K562 (cell line): Measurements from ENCODE around the gene RAD51AP1. TPM values are rescaled to one million over a fixed set of nuclear protein-coding genes. Genes with fewer than 3 reads are reported as not detected.

Experiments used
- BCL6 ChIP-seq: fragments of 250-450 bp; sonication (Bioruptor Pico); IDR thresholded peaks from 2 replicates; pipeline ENCODE4 v1.4.0; 2020
- GATAD2B ChIP-seq: fragments of 450-650 bp; IDR thresholded peaks from 2 replicates; pipeline ENCODE4 v1.6.1; 2017; ENCODE audit warnings: mild to moderate bottlenecking, borderline replicate concordance
- IRF9 ChIP-seq: fragments of 450-650 bp; IDR thresholded peaks from 2 replicates; pipeline ENCODE4 v1.6.1; 2016; ENCODE audit warnings: missing biosample characterization, missing genetic modification characterization
- KLF13 ChIP-seq: fragments of 450-650 bp; IDR thresholded peaks from 2 replicates; pipeline ENCODE4 v1.6.1; 2016; ENCODE audit warnings: missing genetic modification characterization, low read depth, mild to moderate bottlenecking, missing compliant biosample characterization, moderate library complexity, borderline replicate concordance
- NFXL1 ChIP-seq: fragments of 450-650 bp; formaldehyde crosslinking; IDR thresholded peaks from 2 replicates; pipeline ENCODE4 v1.4.0; 2021; ENCODE audit warnings: mild to moderate bottlenecking
- SMARCC2 ChIP-seq: fragments of 450-650 bp; IDR thresholded peaks from 2 replicates; pipeline ENCODE4 v1.6.1; 2017; ENCODE audit warnings: antibody characterized with exemption, moderate library complexity, mild to moderate bottlenecking, low read depth
- SNRNP70 ChIP-seq: fragments of 200-400 bp; formaldehyde crosslinking; optimal IDR thresholded peaks from 2 replicates; pipeline ENCODE3; 2017; ENCODE audit warnings: low read depth, low read length
- SOX6 ChIP-seq: fragments of 450-650 bp; IDR thresholded peaks from 2 replicates; pipeline ENCODE4 v1.6.1; 2014; ENCODE audit warnings: mild to moderate bottlenecking
- SRSF3 ChIP-seq: fragments of 200-400 bp; formaldehyde crosslinking; IDR thresholded peaks from 2 replicates; pipeline ENCODE4 v1.6.1; 2016; ENCODE audit warnings: mild to moderate bottlenecking, low read length, moderate library complexity; ENCODE audit not compliant: insufficient read depth
- ZNF274 ChIP-seq: IDR thresholded peaks from 2 replicates; pipeline ENCODE4 v1.6.1; 2011; ENCODE audit warnings: low read depth, mild to moderate bottlenecking, low read length, moderate library complexity, borderline replicate concordance
- polyA plus RNA-seq, 8 experiments: library from polyadenylated mRNA; depleted of rRNA in 4 of 8; stranded (reverse) in 5 of 8; unstranded in 3 of 8; fragments of >200 nt; fragmentation: Nextera tagmentation in 2 of 8; fragmentation: Illumina TruSeq in 1 of 8; extraction: Ambion mirVana in 2 of 8; extraction: Trizol in 1 of 8; gene quantifications; 2 replicates each; pipeline versions ENCODE4 v1.2.1 to v1.2.3, GENCODE V29; 2011 to 2014; ENCODE audit warnings: inconsistent platforms in 1 of 8, missing spikeins in 1 of 8
- total RNA-seq, 7 experiments: library from RNA; depleted of rRNA in 6 of 7; stranded (reverse); fragments of >200 nt in 6 of 7; fragmentation: Illumina TruSeq in 2 of 7; extraction: Trizol in 2 of 7; gene quantifications; 2 replicates each; pipeline versions ENCODE4 v1.2.1 to v1.2.3, GENCODE V29; 2011 to 2021; ENCODE audit warnings: low replicate concordance in 1 of 7
- TF ChIP-seq, protein P1 (sequence below): fragments of 250-450 bp; sonication (Bioruptor Pico); IDR thresholded peaks from 2 replicates; pipeline ENCODE4 v1.4.0; 2020
- TF ChIP-seq, protein P2 (sequence below): sonication (generic); formaldehyde crosslinking; IDR thresholded peaks from 2 replicates; pipeline ENCODE4 v1.8.1; 2023; ENCODE audit warnings: mild to moderate bottlenecking, missing genetic modification reagents

The RAD51AP1 gene
- total and polyA plus RNA-seq, 9 of the 15 experiments (the other 6 are each of a cell fraction or from before 2014, with no cell fraction given): 43.8 to 111 (median 89.1) TPM

DNA sequence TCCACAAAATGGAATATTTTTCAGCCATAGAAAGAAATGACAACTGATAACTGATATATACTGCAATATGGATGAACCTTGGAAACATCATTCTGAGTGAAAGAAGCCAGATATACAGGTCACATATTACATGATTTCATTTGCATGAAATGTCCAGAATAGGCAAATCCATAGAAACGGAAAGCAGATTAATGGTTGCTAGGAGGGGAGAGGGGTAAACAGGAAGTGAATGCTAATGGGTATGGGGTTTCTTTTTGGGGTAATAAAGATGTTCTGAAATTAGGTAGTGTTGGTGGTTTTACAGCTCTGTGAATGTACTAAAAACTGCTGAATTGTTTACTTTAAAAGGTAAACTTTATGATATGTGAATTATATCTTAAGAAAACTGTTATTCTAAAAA is 6.5 kb downstream of the RAD51AP1 start (continued):
- no peak for TF ChIP-seq SMARCC2
- no peak for TF ChIP-seq IRF9 (tag)
- TF ChIP-seq, protein P1, sequence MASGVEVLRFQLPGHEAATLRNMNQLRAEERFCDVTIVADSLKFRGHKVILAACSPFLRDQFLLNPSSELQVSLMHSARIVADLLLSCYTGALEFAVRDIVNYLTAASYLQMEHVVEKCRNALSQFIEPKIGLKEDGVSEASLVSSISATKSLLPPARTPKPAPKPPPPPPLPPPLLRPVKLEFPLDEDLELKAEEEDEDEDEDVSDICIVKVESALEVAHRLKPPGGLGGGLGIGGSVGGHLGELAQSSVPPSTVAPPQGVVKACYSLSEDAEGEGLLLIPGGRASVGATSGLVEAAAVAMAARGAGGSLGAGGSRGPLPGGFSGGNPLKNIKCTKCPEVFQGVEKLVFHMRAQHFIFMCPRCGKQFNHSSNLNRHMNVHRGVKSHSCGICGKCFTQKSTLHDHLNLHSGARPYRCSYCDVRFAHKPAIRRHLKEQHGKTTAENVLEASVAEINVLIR (CRISPR knock-in tag): no peak
- TF ChIP-seq SNRNP70: no peak
- no peak for TF ChIP-seq KLF13
- no peak for TF ChIP-seq SOX6
- TF ChIP-seq, protein P2, sequence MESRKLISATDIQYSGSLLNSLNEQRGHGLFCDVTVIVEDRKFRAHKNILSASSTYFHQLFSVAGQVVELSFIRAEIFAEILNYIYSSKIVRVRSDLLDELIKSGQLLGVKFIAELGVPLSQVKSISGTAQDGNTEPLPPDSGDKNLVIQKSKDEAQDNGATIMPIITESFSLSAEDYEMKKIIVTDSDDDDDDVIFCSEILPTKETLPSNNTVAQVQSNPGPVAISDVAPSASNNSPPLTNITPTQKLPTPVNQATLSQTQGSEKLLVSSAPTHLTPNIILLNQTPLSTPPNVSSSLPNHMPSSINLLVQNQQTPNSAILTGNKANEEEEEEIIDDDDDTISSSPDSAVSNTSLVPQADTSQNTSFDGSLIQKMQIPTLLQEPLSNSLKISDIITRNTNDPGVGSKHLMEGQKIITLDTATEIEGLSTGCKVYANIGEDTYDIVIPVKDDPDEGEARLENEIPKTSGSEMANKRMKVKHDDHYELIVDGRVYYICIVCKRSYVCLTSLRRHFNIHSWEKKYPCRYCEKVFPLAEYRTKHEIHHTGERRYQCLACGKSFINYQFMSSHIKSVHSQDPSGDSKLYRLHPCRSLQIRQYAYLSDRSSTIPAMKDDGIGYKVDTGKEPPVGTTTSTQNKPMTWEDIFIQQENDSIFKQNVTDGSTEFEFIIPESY (CRISPR knock-in tag): no peak
- no peak for TF ChIP-seq NFXL1 (CRISPR knock-in tag)
- TF ChIP-seq GATAD2B: no peak
- TF ChIP-seq ZNF274: no peak
- no peak for TF ChIP-seq SRSF3
- TF ChIP-seq BCL6 (CRISPR knock-in tag): no peak
